Measurements from ENCODE around the gene ATP9B. TPM values are rescaled to one million over a fixed set of nuclear protein-coding genes. Genes with fewer than 3 reads are reported as not detected.

ATP9B gene
- total RNA-seq, 1 experiment from 2014 or later, result 44.4 TPM

DNA sequence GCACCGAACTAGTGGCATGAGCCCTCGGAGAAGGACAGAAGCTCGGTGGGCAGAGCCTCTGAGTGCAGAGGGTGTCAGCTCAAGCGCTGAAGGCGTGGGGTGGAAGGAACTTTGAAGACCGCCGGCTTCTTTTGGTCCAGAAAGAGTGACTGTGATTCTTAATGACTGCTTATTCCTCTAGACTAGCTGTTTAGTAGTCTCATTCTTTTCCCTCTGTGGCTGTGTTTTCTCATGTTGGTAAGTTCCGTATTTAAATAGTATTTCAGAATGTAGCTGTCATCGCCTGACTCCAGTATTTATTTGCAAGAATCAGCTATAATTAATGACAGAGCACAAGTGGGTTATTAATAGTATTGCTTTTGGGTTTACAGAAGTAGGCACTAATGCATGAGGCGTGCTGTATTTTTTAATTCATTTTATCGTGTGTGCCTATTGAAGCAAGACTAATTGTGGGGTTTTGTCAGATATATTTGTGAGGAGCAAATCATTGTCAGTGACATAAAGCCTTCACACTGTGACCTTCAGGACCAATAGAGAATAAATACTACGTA lies 245.7 kb downstream of the ATP9B start:
- BruUV-seq (replicated peaks), result no TSS peak
- Histone ChIP-seq H3K27me3 (ENCODE audit: control insufficient read depth, insufficient read depth, low read length) (no peaks in the 10 kb centered on the region), H3K27ac (ENCODE audit: low read length) (no peak overlapping the region), H3K4me3 (ENCODE audit: low read depth in 2 of 2, low read length in 2 of 2) (no peak overlapping the region), H3K4me1 (ENCODE audit: control insufficient read depth, insufficient read depth, low read length) (no peaks in the 10 kb centered on the region), H3K9me3 (ENCODE audit: control insufficient read depth, insufficient read depth, low read depth, low read length) (no peaks in the 10 kb centered on the region), H3K36me3 (ENCODE audit: control insufficient read depth, insufficient read depth, low read length) (no peaks in the 10 kb centered on the region)
- intact Hi-C loops (cut with micrococcal nuclease; ENCODE audit: unreplicated experiment), result no loop called here
- TF ChIP-seq TCF7L2 (IDR thresholded peaks at IDR 0.05; ENCODE audit: low read depth, low read length), result no peak
- no peak for TF ChIP-seq CTCF (IDR thresholded peaks at IDR 0.05)
- TF ChIP-seq SIN3A (IDR thresholded peaks at IDR 0.05; ENCODE audit: borderline replicate concordance, insufficient read depth, low read depth, low read length), result no peak
- no peak for TF ChIP-seq POLR2AphosphoS5 (IDR thresholded peaks at IDR 0.05; ENCODE audit: low read depth, low read length)
- no peak for TF ChIP-seq REST (IDR thresholded peaks at IDR 0.05; ENCODE audit: insufficient read depth in 1 of 2, low read depth in 2 of 2, low read length in 1 of 2)
- POLR2A ChIA-PET, result interaction anchor here (0.6 kb wide), 2 partner anchors 210 to 299 kb away, joined by 3 read pairs; no protein-coding TSS in a partner anchor
- in situ Hi-C loops (cut with HindIII; ENCODE audit: low pct_unique_long_range_greater_than_20kb, low sequenced_read_pairs), result no loop called here
- CTCF ChIA-PET, result no interaction called here
- no peak for ATAC-seq
- DNase-seq (ENCODE audit: low read depth, low spot score), result no peak

GRCh38 chr18:79315596-79315995 lies 246.4 kb downstream of the ATP9B start:
- in situ Hi-C loops (cut with HindIII; ENCODE audit: low pct_unique_long_range_greater_than_20kb, low sequenced_read_pairs) (no loop called here), intact Hi-C loops (cut with micrococcal nuclease; ENCODE audit: unreplicated experiment) (no loop called here)
- ATAC-seq (no peak), DNase-seq (ENCODE audit: low read depth, low spot score) (no peak)
- ChIA-PET CTCF (no interaction called here), POLR2A (interaction anchor here (0.6 kb wide), 1 partner anchor 211 kb away, joined by 3 read pairs; no protein-coding TSS in a partner anchor)
- no TSS peak for BruUV-seq (replicated peaks)
- Histone ChIP-seq H3K27ac (ENCODE audit: low read length) (no peak overlapping the region), H3K4me1 (ENCODE audit: control insufficient read depth, insufficient read depth, low read length) (no peaks in the 10 kb centered on the region), H3K9me3 (ENCODE audit: control insufficient read depth, insufficient read depth, low read depth, low read length) (no peaks in the 10 kb centered on the region), H3K27me3 (ENCODE audit: control insufficient read depth, insufficient read depth, low read length) (no peaks in the 10 kb centered on the region), H3K36me3 (ENCODE audit: control insufficient read depth, insufficient read depth, low read length) (no peaks in the 10 kb centered on the region), H3K4me3 (ENCODE audit: low read depth in 2 of 2, low read length in 2 of 2) (no peak overlapping the region)
- TF ChIP-seq CTCF (IDR thresholded peaks at IDR 0.05) (no peak), REST (IDR thresholded peaks at IDR 0.05; ENCODE audit: insufficient read depth in 1 of 2, low read depth in 2 of 2, low read length in 1 of 2) (no peak), SIN3A (IDR thresholded peaks at IDR 0.05; ENCODE audit: borderline replicate concordance, insufficient read depth, low read depth, low read length) (no peak), POLR2AphosphoS5 (IDR thresholded peaks at IDR 0.05; ENCODE audit: low read depth, low read length) (no peak), TCF7L2 (IDR thresholded peaks at IDR 0.05; ENCODE audit: low read depth, low read length) (no peak)

Data from Panc1 (cell line).